ENCODE measurements around the gene NCR2.

- TF ChIP-seq ZNF232 (CRISPR knock-in tag; IDR thresholded peaks at IDR 0.05) (no peak), NR2C2 (CRISPR knock-in tag; IDR thresholded peaks at IDR 0.05) (no peak), ATF1 (CRISPR knock-in tag; IDR thresholded peaks at IDR 0.05) (no peak), CTCF (IDR thresholded peaks at IDR 0.05) (no peak), MAX (CRISPR knock-in tag; IDR thresholded peaks at IDR 0.05) (no peak), IRF1 (CRISPR knock-in tag; IDR thresholded peaks at IDR 0.05) (no peak), ZSCAN18 (CRISPR knock-in tag; IDR thresholded peaks at IDR 0.05) (no peak)
Observed at GRCh38 chr6:41343641-41344187, 8.3 kb downstream of the NCR2 start.

Data from WTC11 (cell line).